WTC11 (cell line): Measurements from ENCODE around the gene SLC25A12. TPM values are rescaled to one million over a fixed set of nuclear protein-coding genes. Genes with fewer than 3 reads are reported as not detected.

Source experiments
- ATAC-seq: fragments of 200-7000 bp; cut with Tn5 transposase; 2 replicates; pipeline ENCODE4 v1.10.0; 2021; ENCODE audit warnings: mild to moderate bottlenecking, moderate library complexity
- CTCF ChIA-PET: fragments of 300-600 bp; sonication (Branson Sonifier 250); formaldehyde crosslinking; loops from one replicate; lab custom pipeline; 2021; ENCODE audit warnings: antibody characterized with exemption; lab: Charles Lee
- POLR2A ChIA-PET: fragments of 350-600 bp; sonication (Branson Sonifier 250); formaldehyde crosslinking; loops from one replicate; lab custom pipeline; 2021; ENCODE audit warnings: antibody characterized with exemption; lab: Charles Lee
- DNase-seq: peaks from one replicate; pipeline ENCODE4 v3.0.0; 2021; ENCODE audit warnings: low spot score
- H3K27ac Mint-ChIP-seq: 2 replicates; pipeline ENCODE4 v1.8.0; 2021; ENCODE audit warnings: mixed read lengths
- H3K27me3 Mint-ChIP-seq: 2 replicates; pipeline ENCODE4 v1.8.0; 2021; ENCODE audit warnings: low read depth, mild to moderate bottlenecking, moderate library complexity, mixed read lengths
- H3K36me3 Mint-ChIP-seq: 2 replicates; pipeline ENCODE4 v1.8.0; 2021; ENCODE audit warnings: mixed read lengths
- H3K4me1 Mint-ChIP-seq: 2 replicates; pipeline ENCODE4 v1.8.0; 2022; ENCODE audit warnings: mixed read lengths
- H3K4me3 Mint-ChIP-seq: 2 replicates; pipeline ENCODE4 v1.8.0; 2021; ENCODE audit warnings: mild to moderate bottlenecking, moderate library complexity, mixed read lengths
- H3K9me3 Mint-ChIP-seq: 2 replicates; pipeline ENCODE4 v1.8.0; 2021; ENCODE audit warnings: mixed read lengths
- AFF4 ChIP-seq: sonication (generic); formaldehyde crosslinking; IDR thresholded peaks from 2 replicates; pipeline ENCODE4 v1.8.1; 2023; ENCODE audit warnings: mild to moderate bottlenecking, missing genetic modification reagents, borderline replicate concordance
- ARID4B ChIP-seq: sonication (generic); formaldehyde crosslinking; IDR thresholded peaks from 2 replicates; pipeline ENCODE4 v1.8.0; 2023; ENCODE audit warnings: missing genetic modification reagents, mild to moderate bottlenecking, borderline replicate concordance
- CREB1 ChIP-seq: sonication (generic); formaldehyde crosslinking; IDR thresholded peaks from 2 replicates; pipeline ENCODE4 v1.8.0; 2023; ENCODE audit warnings: mild to moderate bottlenecking, missing genetic modification reagents
- CREM ChIP-seq: sonication (generic); formaldehyde crosslinking; IDR thresholded peaks from 2 replicates; pipeline ENCODE4 v1.8.1; 2022; ENCODE audit warnings: mild to moderate bottlenecking, missing genetic modification reagents, moderate library complexity
- E2F1 ChIP-seq: sonication (generic); formaldehyde crosslinking; IDR thresholded peaks from 2 replicates; pipeline ENCODE4 v1.8.0; 2022; ENCODE audit warnings: mild to moderate bottlenecking, missing genetic modification reagents
- FOXJ3 ChIP-seq: sonication (generic); formaldehyde crosslinking; IDR thresholded peaks from 2 replicates; pipeline ENCODE4 v1.9.0; 2021; ENCODE audit warnings: missing genetic modification reagents, mild to moderate bottlenecking, borderline replicate concordance
- HMGA2 ChIP-seq: fragments of 250-450 bp; sonication (Bioruptor Pico); IDR thresholded peaks from 2 replicates; pipeline ENCODE4 v1.4.0; 2021; ENCODE audit warnings: mild to moderate bottlenecking, moderate library complexity
- JAZF1 ChIP-seq: fragments of 250-450 bp; sonication (Bioruptor Pico); IDR thresholded peaks from 2 replicates; pipeline ENCODE4 v1.9.0; 2021; ENCODE audit warnings: moderate library complexity, mild to moderate bottlenecking, inconsistent platforms
- KAT7 ChIP-seq: sonication (generic); formaldehyde crosslinking; IDR thresholded peaks from 2 replicates; pipeline ENCODE4 v1.8.1; 2023; ENCODE audit warnings: missing genetic modification reagents, mild to moderate bottlenecking, borderline replicate concordance
- MXD4 ChIP-seq: fragments of 250-450 bp; sonication (Bioruptor Pico); IDR thresholded peaks from 2 replicates; pipeline ENCODE4 v1.8.0; 2021; ENCODE audit warnings: mild to moderate bottlenecking, moderate library complexity, borderline replicate concordance
- NR3C1 ChIP-seq: sonication (generic); formaldehyde crosslinking; conservative IDR thresholded peaks from 2 replicates; pipeline ENCODE4 v1.8.1; 2023; ENCODE audit warnings: low read depth, mild to moderate bottlenecking, missing genetic modification reagents
- PREB ChIP-seq: sonication (generic); formaldehyde crosslinking; IDR thresholded peaks from 2 replicates; pipeline ENCODE4 v1.8.1; 2022; ENCODE audit warnings: mild to moderate bottlenecking, missing genetic modification reagents, moderate library complexity, borderline replicate concordance
- RELA ChIP-seq: sonication (generic); formaldehyde crosslinking; IDR thresholded peaks from 2 replicates; pipeline ENCODE4 v1.8.1; 2022; ENCODE audit warnings: missing genetic modification reagents, mild to moderate bottlenecking, borderline replicate concordance
- SMAD4 ChIP-seq: sonication (generic); formaldehyde crosslinking; IDR thresholded peaks from 2 replicates; pipeline ENCODE4 v1.8.0; 2022; ENCODE audit warnings: mild to moderate bottlenecking, missing genetic modification reagents
- TCF7 ChIP-seq: sonication (generic); formaldehyde crosslinking; IDR thresholded peaks from 2 replicates; pipeline ENCODE4 v1.8.0; 2022; ENCODE audit warnings: mild to moderate bottlenecking, low read depth, missing genetic modification reagents, moderate library complexity
- TP53 ChIP-seq: sonication (generic); formaldehyde crosslinking; IDR thresholded peaks from 2 replicates; pipeline ENCODE4 v1.8.1; 2023; ENCODE audit warnings: mild to moderate bottlenecking, missing genetic modification reagents
- ZNF138 ChIP-seq: sonication (generic); formaldehyde crosslinking; conservative IDR thresholded peaks from 2 replicates; pipeline ENCODE4 v1.8.1; 2022; ENCODE audit warnings: mild to moderate bottlenecking, moderate library complexity, missing genetic modification reagents
- ZNF396 ChIP-seq: fragments of 250-450 bp; sonication (Bioruptor Pico); IDR thresholded peaks from 2 replicates; pipeline ENCODE4 v1.8.0; 2021; ENCODE audit warnings: mild to moderate bottlenecking, moderate library complexity, borderline replicate concordance
- total RNA-seq: library from RNA; stranded (reverse); gene quantifications from 3 replicates; pipeline ENCODE4 v1.2.3, GENCODE V29; 2021
- TF ChIP-seq, protein P1 (sequence below): fragments of 250-450 bp; sonication (Bioruptor Pico); IDR thresholded peaks from 2 replicates; pipeline ENCODE4 v1.9.0; 2021; ENCODE audit warnings: mild to moderate bottlenecking
- TF ChIP-seq, protein P2 (sequence below): sonication (generic); formaldehyde crosslinking; IDR thresholded peaks from 2 replicates; pipeline ENCODE4 v1.8.1; 2022; ENCODE audit warnings: missing genetic modification reagents, borderline replicate concordance
- TF ChIP-seq, protein P3 (sequence below): fragments of 250-450 bp; sonication (Bioruptor Pico); IDR thresholded peaks from 2 replicates; pipeline ENCODE4 v2.1.2; 2022; ENCODE audit warnings: mild to moderate bottlenecking, moderate library complexity

The SLC25A12 gene
- total RNA-seq, 1 experiment from 2014 or later = 9.0 TPM

- no peaks in the 10 kb centered on the region for H3K27me3 Mint-ChIP-seq
- ATAC-seq = no peak
- H3K4me3 Mint-ChIP-seq = no peak overlapping the region
- no peak overlapping the region for H3K27ac Mint-ChIP-seq
- peaks cover 6% of the 10 kb centered on the region for H3K36me3 Mint-ChIP-seq
- ChIA-PET CTCF (no interaction called here), POLR2A (no interaction called here)
- no peaks in the 10 kb centered on the region for H3K4me1 Mint-ChIP-seq
- peaks cover 6% of the 10 kb centered on the region for H3K9me3 Mint-ChIP-seq
- TF ChIP-seq HMGA2 (CRISPR knock-in tag) (no peak), ZNF138 (CRISPR knock-in tag) (no peak), E2F1 (CRISPR knock-in tag) (no peak), CREM (no peak), JAZF1 (CRISPR knock-in tag) (no peak)
- no peak for DNase-seq
These were observed 14.2 kb downstream of the SLC25A12 start for GRCh38 chr2:171879865-171880264.

DNA sequence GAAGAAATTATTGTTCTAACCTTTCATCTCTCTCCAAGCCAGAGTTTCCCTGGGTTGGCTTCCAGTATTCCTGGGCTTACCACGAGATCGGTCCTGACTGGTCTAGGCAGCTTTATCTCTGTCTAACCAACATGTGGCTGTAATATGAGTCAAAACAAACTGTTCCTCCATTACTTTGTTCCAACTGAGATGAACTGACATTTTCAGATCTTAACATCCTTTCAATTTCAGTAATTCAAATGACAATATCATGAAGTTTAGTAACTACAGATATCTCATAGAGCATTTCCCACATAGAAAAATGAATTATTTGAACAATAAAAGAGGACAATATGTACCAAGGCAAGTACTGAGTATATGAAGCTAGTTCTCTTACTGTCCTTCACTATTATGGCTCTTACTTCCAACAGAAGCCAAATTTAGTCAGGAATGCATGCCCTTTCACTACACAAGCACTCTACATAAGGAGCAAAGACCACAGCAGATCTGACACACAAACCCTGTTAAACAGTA is 15.5 kb downstream of the SLC25A12 start:
- CTCF ChIA-PET = no interaction called here
- POLR2A ChIA-PET = no interaction called here
- no peak for ATAC-seq
- H3K27me3 Mint-ChIP-seq = no peaks in the 10 kb centered on the region
- DNase-seq = no peak
- H3K4me1 Mint-ChIP-seq = no peaks in the 10 kb centered on the region
- H3K36me3 Mint-ChIP-seq = peaks cover 12% of the 10 kb centered on the region
- peak overlapping the region; percentile 59; the same call in 1 of the 2 replicates for H3K27ac Mint-ChIP-seq
- H3K4me3 Mint-ChIP-seq = no peak overlapping the region
- H3K9me3 Mint-ChIP-seq = peaks cover 12% of the 10 kb centered on the region
- TF ChIP-seq FOXJ3 (CRISPR knock-in tag) (no peak), PREB (no peak), MXD4 (CRISPR knock-in tag) (no peak), TCF7 (no peak), NR3C1 (CRISPR knock-in tag) (no peak), ZNF396 (CRISPR knock-in tag) (no peak), AFF4 (no peak), KAT7 (CRISPR knock-in tag) (no peak), RELA (CRISPR knock-in tag) (no peak), ARID4B (CRISPR knock-in tag) (no peak), TP53 (no peak), SMAD4 (CRISPR knock-in tag) (no peak), ZNF138 (CRISPR knock-in tag) (no peak), CREB1 (no peak), CREM (no peak)
- TF ChIP-seq, protein P1, sequence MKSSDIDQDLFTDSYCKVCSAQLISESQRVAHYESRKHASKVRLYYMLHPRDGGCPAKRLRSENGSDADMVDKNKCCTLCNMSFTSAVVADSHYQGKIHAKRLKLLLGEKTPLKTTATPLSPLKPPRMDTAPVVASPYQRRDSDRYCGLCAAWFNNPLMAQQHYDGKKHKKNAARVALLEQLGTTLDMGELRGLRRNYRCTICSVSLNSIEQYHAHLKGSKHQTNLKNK = no peak
- TF ChIP-seq, protein P2, sequence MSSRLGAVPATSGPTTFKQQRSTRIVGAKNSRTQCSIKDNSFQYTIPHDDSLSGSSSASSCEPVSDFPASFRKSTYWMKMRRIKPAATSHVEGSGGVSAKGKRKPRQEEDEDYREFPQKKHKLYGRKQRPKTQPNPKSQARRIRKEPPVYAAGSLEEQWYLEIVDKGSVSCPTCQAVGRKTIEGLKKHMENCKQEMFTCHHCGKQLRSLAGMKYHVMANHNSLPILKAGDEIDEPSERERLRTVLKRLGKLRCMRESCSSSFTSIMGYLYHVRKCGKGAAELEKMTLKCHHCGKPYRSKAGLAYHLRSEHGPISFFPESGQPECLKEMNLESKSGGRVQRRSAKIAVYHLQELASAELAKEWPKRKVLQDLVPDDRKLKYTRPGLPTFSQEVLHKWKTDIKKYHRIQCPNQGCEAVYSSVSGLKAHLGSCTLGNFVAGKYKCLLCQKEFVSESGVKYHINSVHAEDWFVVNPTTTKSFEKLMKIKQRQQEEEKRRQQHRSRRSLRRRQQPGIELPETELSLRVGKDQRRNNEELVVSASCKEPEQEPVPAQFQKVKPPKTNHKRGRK (CRISPR knock-in tag) = no peak
- TF ChIP-seq, protein P3, sequence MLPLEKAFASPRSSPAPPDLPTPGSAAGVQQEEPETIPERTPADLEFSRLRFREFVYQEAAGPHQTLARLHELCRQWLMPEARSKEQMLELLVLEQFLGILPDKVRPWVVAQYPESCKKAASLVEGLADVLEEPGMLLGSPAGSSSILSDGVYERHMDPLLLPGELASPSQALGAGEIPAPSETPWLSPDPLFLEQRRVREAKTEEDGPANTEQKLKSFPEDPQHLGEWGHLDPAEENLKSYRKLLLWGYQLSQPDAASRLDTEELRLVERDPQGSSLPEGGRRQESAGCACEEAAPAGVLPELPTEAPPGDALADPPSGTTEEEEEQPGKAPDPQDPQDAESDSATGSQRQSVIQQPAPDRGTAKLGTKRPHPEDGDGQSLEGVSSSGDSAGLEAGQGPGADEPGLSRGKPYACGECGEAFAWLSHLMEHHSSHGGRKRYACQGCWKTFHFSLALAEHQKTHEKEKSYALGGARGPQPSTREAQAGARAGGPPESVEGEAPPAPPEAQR (CRISPR knock-in tag) = no peak
